Measurements from ENCODE around the gene RELL2.

The RELL2 gene

DNA sequence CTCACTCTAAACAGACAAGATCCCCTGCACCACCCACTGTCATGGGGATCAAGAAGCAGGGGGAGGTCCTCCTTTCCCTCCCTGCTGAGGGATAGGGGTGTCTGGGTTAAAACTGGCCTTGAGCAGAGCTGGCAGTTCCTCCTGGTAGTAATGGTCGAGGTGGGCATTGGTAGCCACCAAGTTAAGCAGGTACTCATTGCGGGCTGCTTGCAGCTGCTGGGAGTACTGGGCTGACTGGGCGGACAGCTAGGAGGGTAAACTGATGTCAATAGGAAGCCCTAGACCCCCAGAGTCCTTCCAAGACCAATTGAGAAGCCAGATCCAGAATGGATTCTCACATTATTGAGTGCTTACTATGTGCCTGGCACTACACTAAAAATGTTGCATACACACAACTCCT lies 11.1 kb downstream of the RELL2 start:
- H3K4me1 ChIP-seq (ENCODE audit: low read length), result no peaks in the 10 kb centered on the region; the same call in 1 of the 2 replicates
- no peaks in the 10 kb centered on the region for H3K9me3 ChIP-seq (replicated peaks; ENCODE audit: insufficient read depth, low read length)
- no peak overlapping the region for H2AFZ ChIP-seq (ENCODE audit: low read length)
- no peak for DNase-seq
- H3K36me3 ChIP-seq (replicated peaks; ENCODE audit: insufficient read depth, low read length), result no peaks in the 10 kb centered on the region
- no peaks in the 10 kb centered on the region for H3K9me2 ChIP-seq (replicated peaks; ENCODE audit: insufficient read depth, low read length)
- no peak overlapping the region for H3K9ac ChIP-seq (ENCODE audit: low read length)
- no peaks in the 10 kb centered on the region for H3F3A ChIP-seq (ENCODE audit: insufficient read depth, low read length)
- H3K79me2 ChIP-seq (ENCODE audit: low read length), result no peaks in the 10 kb centered on the region
- no peaks in the 10 kb centered on the region for H4K20me1 ChIP-seq (ENCODE audit: insufficient read depth, low read length)
- no peak overlapping the region for H3K4me3 ChIP-seq (ENCODE audit: low read length)
- H3K27ac ChIP-seq (ENCODE audit: low read length), result no peak overlapping the region
- no peak overlapping the region for H3K4me2 ChIP-seq (ENCODE audit: low read depth, low read length)
- TF ChIP-seq EZH2 (optimal IDR thresholded peaks at IDR 0.05; ENCODE audit: low read depth, low read length) (no peak), EZH2phosphoT487 (IDR thresholded peaks at IDR 0.05; ENCODE audit: low read length) (no peak)
- TF ChIP-seq, protein P1, sequence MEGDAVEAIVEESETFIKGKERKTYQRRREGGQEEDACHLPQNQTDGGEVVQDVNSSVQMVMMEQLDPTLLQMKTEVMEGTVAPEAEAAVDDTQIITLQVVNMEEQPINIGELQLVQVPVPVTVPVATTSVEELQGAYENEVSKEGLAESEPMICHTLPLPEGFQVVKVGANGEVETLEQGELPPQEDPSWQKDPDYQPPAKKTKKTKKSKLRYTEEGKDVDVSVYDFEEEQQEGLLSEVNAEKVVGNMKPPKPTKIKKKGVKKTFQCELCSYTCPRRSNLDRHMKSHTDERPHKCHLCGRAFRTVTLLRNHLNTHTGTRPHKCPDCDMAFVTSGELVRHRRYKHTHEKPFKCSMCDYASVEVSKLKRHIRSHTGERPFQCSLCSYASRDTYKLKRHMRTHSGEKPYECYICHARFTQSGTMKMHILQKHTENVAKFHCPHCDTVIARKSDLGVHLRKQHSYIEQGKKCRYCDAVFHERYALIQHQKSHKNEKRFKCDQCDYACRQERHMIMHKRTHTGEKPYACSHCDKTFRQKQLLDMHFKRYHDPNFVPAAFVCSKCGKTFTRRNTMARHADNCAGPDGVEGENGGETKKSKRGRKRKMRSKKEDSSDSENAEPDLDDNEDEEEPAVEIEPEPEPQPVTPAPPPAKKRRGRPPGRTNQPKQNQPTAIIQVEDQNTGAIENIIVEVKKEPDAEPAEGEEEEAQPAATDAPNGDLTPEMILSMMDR (IDR thresholded peaks at IDR 0.05; ENCODE audit: low read length), result no peak
- H3K27me3 ChIP-seq (replicated peaks; ENCODE audit: insufficient read depth, low read length), result no peaks in the 10 kb centered on the region

- H3K4me3 ChIP-seq (ENCODE audit: low read length), result no peak overlapping the region
- H3K9me2 ChIP-seq (replicated peaks; ENCODE audit: insufficient read depth, low read length), result no peaks in the 10 kb centered on the region
- H3F3A ChIP-seq (ENCODE audit: insufficient read depth, low read length), result no peaks in the 10 kb centered on the region
- no peak overlapping the region for H2AFZ ChIP-seq (ENCODE audit: low read length)
- no peak overlapping the region for H3K9ac ChIP-seq (ENCODE audit: low read length)
- H4K20me1 ChIP-seq (ENCODE audit: insufficient read depth, low read length), result no peaks in the 10 kb centered on the region
- TF ChIP-seq, protein P1 (IDR thresholded peaks at IDR 0.05; ENCODE audit: low read length), result no peak
- TF ChIP-seq EZH2phosphoT487 (IDR thresholded peaks at IDR 0.05; ENCODE audit: low read length) (no peak), EZH2 (optimal IDR thresholded peaks at IDR 0.05; ENCODE audit: low read depth, low read length) (no peak)
- no peaks in the 10 kb centered on the region for H3K9me3 ChIP-seq (replicated peaks; ENCODE audit: insufficient read depth, low read length)
- H3K79me2 ChIP-seq (ENCODE audit: low read length), result no peaks in the 10 kb centered on the region
- H3K4me1 ChIP-seq (ENCODE audit: low read length), result no peaks in the 10 kb centered on the region; the same call in 1 of the 2 replicates
- no peak overlapping the region for H3K4me2 ChIP-seq (ENCODE audit: low read depth, low read length)
- DNase-seq, result no peak
- H3K27ac ChIP-seq (ENCODE audit: low read length), result no peak overlapping the region
- no peaks in the 10 kb centered on the region for H3K27me3 ChIP-seq (replicated peaks; ENCODE audit: insufficient read depth, low read length)
- H3K36me3 ChIP-seq (replicated peaks; ENCODE audit: insufficient read depth, low read length), result no peaks in the 10 kb centered on the region
These were observed 12.4 kb downstream of the RELL2 start for GRCh38 chr5:141649056-141649688.

DNA sequence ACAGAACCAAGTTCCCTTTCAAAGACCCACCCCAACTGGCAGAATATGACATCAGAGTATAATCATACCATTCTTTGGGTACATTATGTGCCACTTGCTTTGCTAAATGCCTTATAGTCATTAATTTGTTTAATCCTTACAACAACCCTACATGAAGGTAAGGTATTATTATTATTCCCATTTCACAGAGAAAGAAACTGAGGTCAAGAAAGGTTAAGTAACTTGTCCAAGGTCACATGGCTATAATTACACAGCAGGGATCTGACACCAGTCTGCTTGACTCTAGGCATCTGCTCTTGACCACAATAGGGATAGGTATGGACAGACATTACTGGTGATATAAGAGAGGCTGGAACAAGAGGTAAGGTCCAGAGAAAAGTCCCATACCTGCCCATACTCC lies 13.2 kb downstream of the RELL2 start:
- H3K9ac ChIP-seq (ENCODE audit: low read length), result no peak overlapping the region
- DNase-seq, result no peak
- H3K4me2 ChIP-seq (ENCODE audit: low read depth, low read length), result no peak overlapping the region
- no peak overlapping the region for H3K4me3 ChIP-seq (ENCODE audit: low read length)
- TF ChIP-seq EZH2 (optimal IDR thresholded peaks at IDR 0.05; ENCODE audit: low read depth, low read length), result no peak
- TF ChIP-seq, protein P1 (IDR thresholded peaks at IDR 0.05; ENCODE audit: low read length), result no peak
- no peak for TF ChIP-seq EZH2phosphoT487 (IDR thresholded peaks at IDR 0.05; ENCODE audit: low read length)
- H3F3A ChIP-seq (ENCODE audit: insufficient read depth, low read length), result no peaks in the 10 kb centered on the region
- H3K27ac ChIP-seq (ENCODE audit: low read length), result no peak overlapping the region
- no peaks in the 10 kb centered on the region for H3K36me3 ChIP-seq (replicated peaks; ENCODE audit: insufficient read depth, low read length)
- no peak overlapping the region for H2AFZ ChIP-seq (ENCODE audit: low read length)
- H3K27me3 ChIP-seq (replicated peaks; ENCODE audit: insufficient read depth, low read length), result no peaks in the 10 kb centered on the region
- no peaks in the 10 kb centered on the region for H3K79me2 ChIP-seq (ENCODE audit: low read length)
- H3K9me3 ChIP-seq (replicated peaks; ENCODE audit: insufficient read depth, low read length), result no peaks in the 10 kb centered on the region
- no peaks in the 10 kb centered on the region for H4K20me1 ChIP-seq (ENCODE audit: insufficient read depth, low read length)
- H3K9me2 ChIP-seq (replicated peaks; ENCODE audit: insufficient read depth, low read length), result no peaks in the 10 kb centered on the region
- H3K4me1 ChIP-seq (ENCODE audit: low read length), result no peaks in the 10 kb centered on the region; the same call in 1 of the 2 replicates

Data from MM.1S (cell line).